Activated CD8-positive, alpha-beta T cell treated with anti-CD3 and anti-CD28 coated beads for 36 hours (primary cell): ENCODE results near the gene PPP1R7. TPM values are rescaled to one million over a fixed set of nuclear protein-coding genes. Genes with fewer than 3 reads are reported as not detected.
A peak's percentile ranks its signal among the peaks of the same experiment; 100 is the strongest.

Experiments
- ATAC-seq: fragments of 200-7000 bp; cut with Tn5 transposase; one replicate; pipeline ENCODE4 v1.10.0; 2021; ENCODE audit warnings: mild to moderate bottlenecking, moderate library complexity
- CTCF ChIA-PET: fragments of 350-600 bp; sonication (Branson Sonifier 250); formaldehyde crosslinking; loops from one replicate; lab custom pipeline; 2021; ENCODE audit warnings: antibody characterized with exemption; lab: Charles Lee
- POLR2A ChIA-PET: fragments of 350-600 bp; sonication (Branson Sonifier 250); formaldehyde crosslinking; loops from one replicate; lab custom pipeline; 2021; ENCODE audit warnings: antibody characterized with exemption; lab: Charles Lee
- DNase-seq: peaks from one replicate; pipeline ENCODE4 v3.0.0-alpha.2; 2020
- H3K27ac Mint-ChIP-seq: one replicate; pipeline ENCODE4 v1.8.0; 2021; ENCODE audit warnings: mild to moderate bottlenecking, mixed read lengths
- H3K27me3 Mint-ChIP-seq: one replicate; pipeline ENCODE4 v1.8.0; 2021; ENCODE audit warnings: mixed read lengths
- H3K36me3 Mint-ChIP-seq: one replicate; pipeline ENCODE4 v1.8.0; 2021; ENCODE audit warnings: low read depth, mixed read lengths
- H3K4me1 Mint-ChIP-seq: one replicate; pipeline ENCODE4 v1.8.0; 2021; ENCODE audit warnings: low read depth, mixed read lengths
- H3K4me3 Mint-ChIP-seq: one replicate; pipeline ENCODE4 v1.8.0; 2021; ENCODE audit warnings: mild to moderate bottlenecking, moderate library complexity, mixed read lengths
- H3K9me3 Mint-ChIP-seq: one replicate; pipeline ENCODE4 v1.8.0; 2021; ENCODE audit warnings: mixed read lengths
- CTCF ChIP-seq: fragments of 200-600 bp; IDR thresholded peaks from one replicate; pipeline ENCODE4 v1.8.0; 2022; ENCODE audit warnings: antibody characterized with exemption, mild to moderate bottlenecking
- intact Hi-C: fragments of 100-400 bp; cut with micrococcal nuclease; formaldehyde crosslinking; loops from one replicate; pipeline ENCODE4 v1.10.0; 2022
- total RNA-seq, 2 experiments: library from RNA; stranded (reverse); gene quantifications; one replicate each; pipeline ENCODE4 v1.2.3, GENCODE V29; 2021

The PPP1R7 gene
- total RNA-seq, 2 experiments from 2014 or later = 82.9 to 88.7 TPM

- no peak for TF ChIP-seq CTCF
- peaks cover 15% of the 10 kb centered on the region for H3K4me1 Mint-ChIP-seq
- H3K27ac Mint-ChIP-seq = no peak overlapping the region
- intact Hi-C loops = no loop called here
- ChIA-PET POLR2A (interaction anchor here (0.6 to 1.1 kb wide), 5 partner anchors 11 to 151 kb away, joined by 3 to 4 read pairs (median 3); partner anchors contain the start of genes HDLBP and SEPTIN2), CTCF (interaction anchor here (1.3 kb wide), 1 partner anchor 367 kb away, joined by 4 read pairs; no protein-coding TSS in a partner anchor)
- H3K36me3 Mint-ChIP-seq = peaks cover 5% of the 10 kb centered on the region
- DNase-seq (no peak), ATAC-seq (no peak)
- H3K9me3 Mint-ChIP-seq = no peaks in the 10 kb centered on the region
- H3K4me3 Mint-ChIP-seq = peak overlapping the region; percentile 90
- H3K27me3 Mint-ChIP-seq = peaks cover 3% of the 10 kb centered on the region
Measured at GRCh38 chr2:241219030-241219382, 68.7 kb downstream of the PPP1R7 start.

- no peak for TF ChIP-seq CTCF
- POLR2A ChIA-PET = no interaction called here
- Mint-ChIP-seq H3K27me3 (peaks cover 3% of the 10 kb centered on the region), H3K4me3 (peak overlapping the region; percentile 3), H3K27ac (no peak overlapping the region), H3K4me1 (peaks cover 15% of the 10 kb centered on the region), H3K9me3 (no peaks in the 10 kb centered on the region), H3K36me3 (peaks cover 5% of the 10 kb centered on the region)
- CTCF ChIA-PET = no interaction called here
- DNase-seq (no peak), ATAC-seq (no peak)
- intact Hi-C loops = no loop called here
Measured at GRCh38 chr2:241219856-241220356, 69.6 kb downstream of the PPP1R7 start.

- Mint-ChIP-seq H3K4me3 (no peak overlapping the region), H3K4me1 (peaks cover 14% of the 10 kb centered on the region), H3K36me3 (peaks cover 25% of the 10 kb centered on the region), H3K9me3 (no peaks in the 10 kb centered on the region), H3K27me3 (peaks cover 3% of the 10 kb centered on the region), H3K27ac (no peak overlapping the region)
- POLR2A ChIA-PET = interaction anchor here (1.1 kb wide), 1 partner anchor 13 kb away, joined by 4 read pairs; no protein-coding TSS in a partner anchor
- ATAC-seq (peak; percentile 38), DNase-seq (peak; percentile 52)
- intact Hi-C loops = no loop called here
- CTCF ChIA-PET = no interaction called here
- no peak for TF ChIP-seq CTCF
Measured at GRCh38 chr2:241223211-241224017, 73.1 kb downstream of the PPP1R7 start.

GRCh38 chr2:241224018-241224850, 74.0 kb downstream of the PPP1R7 start:
- ATAC-seq (peak; percentile 19), DNase-seq (no peak)
- Mint-ChIP-seq H3K36me3 (peaks cover 28% of the 10 kb centered on the region), H3K27ac (no peak overlapping the region), H3K4me3 (no peak overlapping the region), H3K9me3 (no peaks in the 10 kb centered on the region), H3K4me1 (peaks cover 6% of the 10 kb centered on the region), H3K27me3 (peaks cover 3% of the 10 kb centered on the region)
- intact Hi-C loops = no loop called here
- ChIA-PET POLR2A (interaction anchor here (1.1 kb wide), 1 partner anchor 12 kb away, joined by 4 read pairs; no protein-coding TSS in a partner anchor), CTCF (no interaction called here)
- TF ChIP-seq CTCF = no peak
